Measurements from ENCODE around the gene SELENOF. TPM values are rescaled to one million over a fixed set of nuclear protein-coding genes. Genes with fewer than 3 reads are reported as not detected.

Gene SELENOF
- total and polyA plus RNA-seq, 2 of the 13 experiments (the other 11 are each of a cell fraction or from before 2014, with no cell fraction given), result 133 to 163 TPM

- no peak for TF ChIP-seq EED (CRISPR knock-in tag; IDR thresholded peaks at IDR 0.05)
- TF ChIP-seq PAXIP1 (CRISPR knock-in tag; conservative IDR thresholded peaks at IDR 0.05), result no peak
- TF ChIP-seq NFIC (IDR thresholded peaks at IDR 0.05; ENCODE audit: low read length), result no peak
- no peak for TF ChIP-seq ZNF275 (CRISPR knock-in tag; IDR thresholded peaks at IDR 0.05; ENCODE audit: borderline replicate concordance)
- TF ChIP-seq FIP1L1 (IDR thresholded peaks at IDR 0.05; ENCODE audit: borderline replicate concordance, insufficient read depth, low read depth, low read length), result no peak
- no peak for TF ChIP-seq KDM6A (CRISPR knock-in tag; IDR thresholded peaks at IDR 0.05; ENCODE audit: low read depth)
- no peak for TF ChIP-seq ZNF138 (CRISPR knock-in tag; IDR thresholded peaks at IDR 0.05; ENCODE audit: low read depth)
- no peak for TF ChIP-seq RCOR2 (CRISPR knock-in tag; IDR thresholded peaks at IDR 0.05)
- TF ChIP-seq RELA (CRISPR knock-in tag; IDR thresholded peaks at IDR 0.05), result no peak
- no peak for TF ChIP-seq DMTF1 (CRISPR knock-in tag; IDR thresholded peaks at IDR 0.05)
- no peak; the same call in 1 of the 2 replicates for TF ChIP-seq KDM3A (CRISPR knock-in tag; IDR thresholded peaks at IDR 0.05; ENCODE audit: low read depth)
- no peak for TF ChIP-seq SP5 (CRISPR knock-in tag; IDR thresholded peaks at IDR 0.05; ENCODE audit: borderline replicate concordance, low read depth)
- no peak for TF ChIP-seq ZNF839 (CRISPR knock-in tag; IDR thresholded peaks at IDR 0.05; ENCODE audit: borderline replicate concordance)
- TF ChIP-seq ZSCAN12 (CRISPR knock-in tag; IDR thresholded peaks at IDR 0.05), result no peak
- TF ChIP-seq RFXAP (CRISPR knock-in tag; IDR thresholded peaks at IDR 0.05; ENCODE audit: borderline replicate concordance), result no peak
- no peak for TF ChIP-seq NFYC (CRISPR knock-in tag; IDR thresholded peaks at IDR 0.05)
- peak; percentile 47 for TF ChIP-seq HIVEP1 (CRISPR knock-in tag; IDR thresholded peaks at IDR 0.05)
- no peak for TF ChIP-seq ZNF563 (CRISPR knock-in tag; IDR thresholded peaks at IDR 0.05)
- TF ChIP-seq ATF3 (CRISPR knock-in tag; IDR thresholded peaks at IDR 0.05), result no peak
These were observed 1.2 kb upstream of the SELENOF start (continued) for GRCh38 chr1:86914998-86915736.
